ENCODE data around the gene TNFRSF19. TPM values are rescaled to one million over a fixed set of nuclear protein-coding genes. Genes with fewer than 3 reads are reported as not detected.

Gene TNFRSF19
- total RNA-seq, 1 donor from 2014 or later = not detected

- DNase-seq (no peak), ATAC-seq (ENCODE audit: low read depth) (no peak)
- peaks cover 30% of the 10 kb centered on the region for H3K27me3 Mint-ChIP-seq
- no peaks in the 10 kb centered on the region for H3K36me3 Mint-ChIP-seq (ENCODE audit: low read depth)
- POLR2A ChIA-PET = no interaction called here
- CTCF ChIA-PET = no interaction called here
- peaks cover 3% of the 10 kb centered on the region for H3K9me3 Mint-ChIP-seq
- H3K4me1 Mint-ChIP-seq = no peaks in the 10 kb centered on the region
- H3K4me3 Mint-ChIP-seq = no peak overlapping the region
- no peak for TF ChIP-seq CTCF (IDR thresholded peaks at IDR 0.05)
- intact Hi-C loops (cut with micrococcal nuclease) = no loop called here
- no peak overlapping the region for H3K27ac Mint-ChIP-seq
Observed at GRCh38 chr13:23544668-23545067, 25.5 kb upstream of the TNFRSF19 start.

GRCh38 chr13:23547000-23547590, 23.1 kb upstream of the TNFRSF19 start:
- TF ChIP-seq CTCF (IDR thresholded peaks at IDR 0.05) = no peak
- Mint-ChIP-seq H3K4me3 (no peak overlapping the region), H3K9me3 (no peaks in the 10 kb centered on the region), H3K36me3 (ENCODE audit: low read depth) (no peaks in the 10 kb centered on the region), H3K27me3 (peaks cover 34% of the 10 kb centered on the region), H3K4me1 (no peaks in the 10 kb centered on the region), H3K27ac (no peak overlapping the region)
- CTCF ChIA-PET = no interaction called here
- intact Hi-C loops (cut with micrococcal nuclease) = no loop called here
- DNase-seq = no peak
- POLR2A ChIA-PET = no interaction called here
- ATAC-seq (ENCODE audit: low read depth) = no peak

GRCh38 chr13:23549724-23550123, 20.5 kb upstream of the TNFRSF19 start:
- intact Hi-C loops (cut with micrococcal nuclease) = no loop called here
- TF ChIP-seq CTCF (IDR thresholded peaks at IDR 0.05) = no peak
- no peak overlapping the region for H3K27ac Mint-ChIP-seq
- H3K4me3 Mint-ChIP-seq = no peak overlapping the region
- no peaks in the 10 kb centered on the region for H3K36me3 Mint-ChIP-seq (ENCODE audit: low read depth)
- H3K27me3 Mint-ChIP-seq = peaks cover 36% of the 10 kb centered on the region
- POLR2A ChIA-PET = no interaction called here
- no peak for DNase-seq
- no peaks in the 10 kb centered on the region for H3K4me1 Mint-ChIP-seq
- CTCF ChIA-PET = no interaction called here
- ATAC-seq (ENCODE audit: low read depth) = no peak
- H3K9me3 Mint-ChIP-seq = no peaks in the 10 kb centered on the region

- no peaks in the 10 kb centered on the region for H3K36me3 Mint-ChIP-seq (ENCODE audit: low read depth)
- no peak overlapping the region for H3K27ac Mint-ChIP-seq
- H3K9me3 Mint-ChIP-seq = no peaks in the 10 kb centered on the region
- no peaks in the 10 kb centered on the region for H3K4me1 Mint-ChIP-seq
- H3K27me3 Mint-ChIP-seq = peaks cover 34% of the 10 kb centered on the region
- no peak for TF ChIP-seq CTCF (IDR thresholded peaks at IDR 0.05)
- POLR2A ChIA-PET = no interaction called here
- intact Hi-C loops (cut with micrococcal nuclease) = no loop called here
- DNase-seq = no peak
- CTCF ChIA-PET = no interaction called here
- no peak overlapping the region for H3K4me3 Mint-ChIP-seq
- ATAC-seq (ENCODE audit: low read depth) = no peak
Observed at GRCh38 chr13:23550163-23550562, 20.0 kb upstream of the TNFRSF19 start.

GRCh38 chr13:23551213-23552008, 18.8 kb upstream of the TNFRSF19 start:
- DNase-seq = no peak
- Mint-ChIP-seq H3K4me1 (no peaks in the 10 kb centered on the region), H3K9me3 (no peaks in the 10 kb centered on the region), H3K4me3 (no peak overlapping the region), H3K27ac (no peak overlapping the region), H3K36me3 (ENCODE audit: low read depth) (no peaks in the 10 kb centered on the region), H3K27me3 (peaks cover 36% of the 10 kb centered on the region)
- intact Hi-C loops (cut with micrococcal nuclease) = no loop called here
- POLR2A ChIA-PET = no interaction called here
- CTCF ChIA-PET = no interaction called here
- TF ChIP-seq CTCF (IDR thresholded peaks at IDR 0.05) = no peak
- no peak for ATAC-seq (ENCODE audit: low read depth)
